Right lung (tissue), 5 donors: ENCODE data around the gene SKIDA1. TPM values are rescaled to one million over a fixed set of nuclear protein-coding genes. Genes with fewer than 3 reads are reported as not detected.

Experiments used
- DNase-seq, 2 donors: peaks; one replicate each; pipeline ENCODE4 v3.0.0-alpha.2; 2013
- polyA plus RNA-seq, 5 donors: library from polyadenylated mRNA; unstranded; fragments of 120-200 nt; gene quantifications; one replicate each; pipeline versions ENCODE4 v1.2.1 to v1.2.3, GENCODE V29; 2013; ENCODE audit warnings: inconsistent platforms in 1 of 5, low replicate concordance in 1 of 5; ENCODE audit not compliant: insufficient read length in 5 of 5, insufficient read depth in 1 of 5

Gene SKIDA1
- polyA plus RNA-seq, 5 donors: 4.3 to 5.6 (median 4.6) TPM

GRCh38 chr10:21502348-21502740 is 23.1 kb downstream of the SKIDA1 start:
- no peak for DNase-seq

- no peak for DNase-seq
Measured at GRCh38 chr10:21501731-21502347, 23.6 kb downstream of the SKIDA1 start.

- DNase-seq: no peak
Measured at GRCh38 chr10:21501091-21501490, 24.4 kb downstream of the SKIDA1 start.

DNA sequence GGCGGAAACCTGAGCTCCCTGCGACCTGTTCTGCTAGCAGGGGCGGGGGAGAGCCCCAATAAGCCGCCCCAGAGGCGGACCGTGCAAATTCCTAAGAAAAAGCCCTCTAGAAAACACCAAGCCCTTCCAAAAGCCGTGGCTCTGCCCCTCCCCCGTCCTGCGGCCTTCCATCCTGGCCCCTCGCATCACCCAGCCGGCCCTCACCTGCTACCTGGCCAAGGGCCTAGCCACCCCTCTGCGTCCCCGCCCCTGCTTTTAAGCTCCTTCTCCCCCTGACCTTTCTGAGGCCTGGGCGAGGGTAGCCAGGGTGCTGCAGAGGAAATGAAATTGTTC is 24.9 kb downstream of the SKIDA1 start:
- DNase-seq: no peak

DNA sequence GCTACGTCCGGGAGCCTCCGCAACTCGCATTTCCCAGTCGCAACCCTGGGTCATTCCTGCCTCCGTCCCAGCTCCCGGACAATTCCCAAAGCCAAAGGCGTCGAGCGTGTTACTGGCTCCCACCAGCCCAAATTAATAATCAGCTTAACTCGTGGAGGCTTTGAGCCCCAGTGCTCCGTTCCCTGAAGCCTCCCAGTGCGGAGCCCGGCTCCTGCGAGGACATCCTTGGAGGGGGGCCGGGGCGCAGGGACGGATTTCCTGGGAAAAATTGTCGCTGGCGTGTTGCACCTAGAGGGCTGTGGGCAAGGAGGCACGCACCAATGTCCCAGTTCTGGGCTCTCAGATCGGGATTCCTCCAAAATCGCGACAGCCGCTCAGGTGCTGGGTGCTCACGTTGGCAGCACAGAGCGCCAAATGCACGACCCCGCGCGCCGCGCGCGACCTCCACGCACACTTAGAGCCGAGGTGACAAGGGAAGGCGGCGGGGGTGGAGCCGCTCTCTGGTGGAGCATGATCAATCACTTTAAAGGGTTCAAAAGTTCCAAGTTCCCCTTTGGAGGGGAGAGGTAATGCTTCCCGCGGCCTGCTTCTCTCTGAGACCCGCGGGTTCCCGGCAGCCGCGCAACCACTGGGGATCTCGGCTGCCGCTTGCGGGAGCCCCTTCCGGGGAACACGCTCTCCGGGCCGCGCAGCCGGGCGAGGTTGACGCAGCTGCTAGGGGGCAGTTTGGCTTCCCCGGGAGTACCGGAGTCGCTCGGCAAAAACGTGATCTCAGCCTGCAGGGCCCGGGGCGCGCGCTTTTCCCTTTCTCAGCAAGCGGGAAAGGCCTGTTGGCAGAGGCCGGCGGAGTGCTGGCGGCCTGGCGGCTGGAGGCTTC is 25.5 kb downstream of the SKIDA1 start:
- no peak for DNase-seq

DNA sequence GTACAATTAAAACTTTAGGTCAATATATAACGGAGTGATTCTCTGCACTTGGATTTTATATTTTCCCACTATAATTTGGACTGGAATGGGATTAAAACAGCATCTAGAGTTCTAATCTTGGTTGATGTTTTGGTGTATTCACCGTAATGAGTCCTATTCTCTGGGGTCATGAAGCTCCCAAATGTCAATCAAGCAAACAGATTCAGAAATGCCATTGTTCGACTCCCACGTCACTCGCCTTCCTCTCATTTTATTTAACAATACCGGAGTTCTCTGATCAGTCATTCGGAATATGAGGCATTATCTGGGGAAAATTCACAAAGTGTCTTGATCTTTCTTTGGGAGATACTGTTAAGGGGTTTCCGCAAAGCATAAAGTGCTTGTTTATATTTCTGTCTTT is 26.5 kb downstream of the SKIDA1 start:
- DNase-seq: no peak

DNA sequence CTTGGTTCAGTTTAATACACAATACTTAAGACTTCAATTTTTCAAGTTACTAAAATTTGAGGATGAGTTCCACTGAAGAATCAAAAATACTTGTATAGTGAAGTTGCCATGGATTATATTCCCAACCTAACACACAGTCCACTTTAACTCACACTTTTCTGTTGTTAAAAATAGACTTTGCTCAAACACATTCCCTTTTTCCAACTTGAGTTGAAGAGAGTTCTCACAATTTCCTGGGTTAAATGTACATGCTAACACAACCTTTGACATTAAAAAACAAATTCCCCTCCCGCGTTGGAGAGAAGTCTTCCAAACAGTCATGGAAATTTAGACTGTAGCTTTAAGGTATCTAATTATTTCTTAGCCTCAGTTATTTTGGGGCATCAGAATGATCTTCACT is 27.1 kb downstream of the SKIDA1 start:
- no peak for DNase-seq

DNA sequence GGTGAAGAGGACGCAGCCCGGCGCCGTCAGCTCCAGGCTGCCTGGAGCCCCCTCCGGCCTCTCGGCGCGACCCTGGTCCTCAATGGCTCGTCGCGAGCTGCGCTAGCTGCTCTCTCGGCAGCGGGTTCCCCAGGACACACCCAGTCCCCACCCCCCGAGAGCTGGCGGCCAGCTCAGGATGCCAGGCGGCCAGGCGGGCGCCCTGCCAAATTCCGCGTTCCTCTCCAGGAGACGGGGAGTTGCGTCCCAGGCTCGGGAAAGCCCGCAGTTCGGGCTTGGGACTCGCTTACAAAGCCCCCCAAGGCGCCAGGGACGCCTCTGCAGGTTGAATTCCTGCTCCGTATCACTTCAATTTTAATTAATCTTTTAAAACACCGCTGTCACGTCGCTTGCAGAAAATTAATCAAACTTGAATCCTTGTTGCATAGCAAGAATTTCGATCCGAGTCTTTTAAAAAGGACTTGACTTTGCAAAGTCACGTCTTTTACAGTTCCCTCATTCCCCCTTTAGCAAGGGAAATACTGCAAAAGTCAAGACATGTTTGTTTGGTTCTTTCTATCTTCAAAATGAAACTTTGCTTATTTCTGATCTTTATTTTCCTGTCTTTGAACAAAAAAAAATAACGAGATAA is 28.2 kb downstream of the SKIDA1 start:
- DNase-seq: peak; percentile 93 to 94

- peak in 1 of 2 donors; percentile 70 for DNase-seq
Measured at GRCh38 chr10:21496343-21497176, 28.9 kb downstream of the SKIDA1 start.

GRCh38 chr10:21495752-21496342 is 29.6 kb downstream of the SKIDA1 start:
- DNase-seq: peak; percentile 94

GRCh38 chr10:21495002-21495751 is 30.3 kb downstream of the SKIDA1 start:
- no peak for DNase-seq

- DNase-seq: no peak
Measured at GRCh38 chr10:21494191-21495001, 31.1 kb downstream of the SKIDA1 start.

DNA sequence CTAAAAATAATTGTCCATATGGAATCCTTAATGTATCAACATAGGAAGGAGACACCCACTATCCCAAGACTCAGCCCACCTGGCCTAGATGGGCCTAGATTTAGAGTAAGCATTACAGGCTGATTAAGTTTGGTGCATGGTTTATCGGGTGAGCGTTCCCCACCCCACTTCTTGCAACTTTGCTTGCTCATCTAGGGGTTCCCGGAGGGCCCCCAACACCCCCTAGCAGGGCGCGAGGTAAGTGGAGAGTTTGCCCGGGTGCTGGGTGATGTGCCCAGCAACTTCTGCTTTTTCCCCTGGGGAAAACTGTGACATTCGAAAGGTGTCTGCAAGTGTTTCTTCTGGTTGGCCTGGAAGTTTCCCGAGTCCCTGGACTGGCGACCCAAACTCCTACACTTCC is 31.7 kb downstream of the SKIDA1 start:
- no peak for DNase-seq

DNA sequence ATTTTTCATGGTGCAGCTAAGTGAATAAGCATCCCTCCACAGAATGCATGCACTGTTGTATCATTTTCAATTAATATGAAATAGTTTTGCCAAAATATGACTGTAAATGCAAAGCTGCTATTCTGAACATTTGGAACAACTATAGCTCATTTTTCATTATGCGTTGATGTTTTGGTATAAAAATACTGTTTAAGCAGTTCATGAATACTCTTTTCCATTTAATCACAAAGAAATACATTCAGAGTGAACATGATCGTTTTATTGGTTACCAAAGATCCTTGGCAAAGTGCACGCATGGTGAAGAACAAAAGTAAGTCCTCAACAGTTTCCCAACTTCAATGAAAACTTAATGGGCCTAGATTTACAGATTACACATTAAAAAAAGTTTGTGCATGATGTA is 33.1 kb downstream of the SKIDA1 start:
- no peak for DNase-seq

DNA sequence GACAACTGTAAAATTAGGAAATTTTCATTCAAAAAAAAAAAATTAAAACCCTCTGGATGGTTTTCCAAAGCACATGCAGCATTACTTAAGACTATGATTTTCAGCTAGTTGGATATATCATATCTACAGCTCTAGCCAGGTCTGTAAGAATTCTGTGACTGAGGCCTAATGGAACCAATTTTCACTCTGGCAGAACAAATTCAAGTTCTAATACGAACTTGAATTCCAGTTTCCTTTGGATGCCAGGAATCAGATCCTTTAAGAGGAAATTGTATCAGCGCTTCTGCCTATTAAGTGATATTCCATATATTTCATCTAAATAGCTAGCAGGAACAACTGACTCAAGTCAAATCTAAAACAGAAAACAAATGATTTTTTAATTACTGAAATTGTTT is 34.8 kb downstream of the SKIDA1 start:
- DNase-seq: no peak

- DNase-seq: no peak
Measured at GRCh38 chr10:21490028-21490710, 35.3 kb downstream of the SKIDA1 start.

DNA sequence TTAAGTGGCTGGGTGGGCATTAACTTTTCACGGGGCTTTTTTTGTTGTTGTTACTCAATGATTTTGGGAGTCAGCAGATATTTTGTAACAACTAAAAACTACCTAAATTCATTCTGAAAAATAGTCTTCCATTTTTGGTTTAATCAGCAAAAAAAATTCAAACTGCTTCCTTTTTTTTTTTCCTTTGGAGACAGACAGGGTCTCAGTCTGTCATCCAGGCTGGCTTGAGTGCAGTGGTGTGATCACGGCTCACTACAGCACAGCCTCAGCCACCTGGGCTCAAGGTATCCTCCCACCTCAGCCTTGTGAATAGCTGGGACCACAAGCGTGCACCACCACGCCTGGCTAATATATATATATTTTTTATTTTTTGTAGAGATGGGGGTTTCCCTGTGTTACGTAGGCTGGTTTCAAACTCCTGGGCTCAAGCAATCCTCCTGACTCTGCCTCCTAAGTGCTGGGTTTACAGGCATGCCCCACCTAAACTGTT is 36.5 kb downstream of the SKIDA1 start:
- no peak for DNase-seq

- DNase-seq: no peak
Measured at GRCh38 chr10:21488246-21488956, 37.1 kb downstream of the SKIDA1 start.
